ENCODE results near the gene GDF9. TPM values are rescaled to one million over a fixed set of nuclear protein-coding genes. Genes with fewer than 3 reads are reported as not detected.

The GDF9 gene
- total and polyA plus RNA-seq, 9 donors = 0.20 to 0.93 (median 0.30) TPM; not detected in 2

DNA sequence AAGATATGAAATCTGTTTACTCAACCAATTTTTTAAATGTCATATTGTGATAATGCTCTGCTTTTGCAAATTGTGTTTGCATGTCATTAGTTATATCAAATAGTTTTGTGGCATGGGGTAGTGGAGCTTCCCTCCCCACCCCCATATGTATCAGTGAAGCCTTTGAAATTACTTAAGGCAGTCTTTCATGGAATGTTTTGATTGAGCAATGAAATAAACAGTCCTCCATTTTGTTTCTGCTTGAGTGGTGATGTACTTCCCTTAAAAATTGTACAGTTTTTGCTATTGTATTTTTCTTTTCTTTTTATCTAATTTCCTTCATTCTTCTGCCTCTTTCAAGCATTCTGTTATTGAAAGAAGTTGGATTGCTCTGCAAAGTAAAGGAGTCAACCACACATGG, 49.7 kb downstream of the GDF9 start:
- H3K27me3 ChIP-seq = no peaks in the 10 kb centered on the region
- H3K9me3 ChIP-seq = peaks cover 0 to 4% of the 10 kb centered on the region in 2 donors
- intact Hi-C loops (cut with DNase I) = loop anchor here in 1 of 4 donors (10.0 kb wide), 1 partner anchor 82 kb away; the partner anchor contains the start of gene KIF3A
- H3K27ac ChIP-seq = no peak overlapping the region
- TF ChIP-seq POLR2A (IDR thresholded peaks at IDR 0.05) (no peak), EP300 (IDR thresholded peaks at IDR 0.05) (no peak)
- TF ChIP-seq, protein P1, sequence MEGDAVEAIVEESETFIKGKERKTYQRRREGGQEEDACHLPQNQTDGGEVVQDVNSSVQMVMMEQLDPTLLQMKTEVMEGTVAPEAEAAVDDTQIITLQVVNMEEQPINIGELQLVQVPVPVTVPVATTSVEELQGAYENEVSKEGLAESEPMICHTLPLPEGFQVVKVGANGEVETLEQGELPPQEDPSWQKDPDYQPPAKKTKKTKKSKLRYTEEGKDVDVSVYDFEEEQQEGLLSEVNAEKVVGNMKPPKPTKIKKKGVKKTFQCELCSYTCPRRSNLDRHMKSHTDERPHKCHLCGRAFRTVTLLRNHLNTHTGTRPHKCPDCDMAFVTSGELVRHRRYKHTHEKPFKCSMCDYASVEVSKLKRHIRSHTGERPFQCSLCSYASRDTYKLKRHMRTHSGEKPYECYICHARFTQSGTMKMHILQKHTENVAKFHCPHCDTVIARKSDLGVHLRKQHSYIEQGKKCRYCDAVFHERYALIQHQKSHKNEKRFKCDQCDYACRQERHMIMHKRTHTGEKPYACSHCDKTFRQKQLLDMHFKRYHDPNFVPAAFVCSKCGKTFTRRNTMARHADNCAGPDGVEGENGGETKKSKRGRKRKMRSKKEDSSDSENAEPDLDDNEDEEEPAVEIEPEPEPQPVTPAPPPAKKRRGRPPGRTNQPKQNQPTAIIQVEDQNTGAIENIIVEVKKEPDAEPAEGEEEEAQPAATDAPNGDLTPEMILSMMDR (IDR thresholded peaks at IDR 0.05) = no peak
- no peak overlapping the region for H3K4me3 ChIP-seq
- H3K4me1 ChIP-seq (ENCODE audit: insufficient read depth) = no peaks in the 10 kb centered on the region
- H3K36me3 ChIP-seq = no peaks in the 10 kb centered on the region
- no peak for DNase-seq

DNA sequence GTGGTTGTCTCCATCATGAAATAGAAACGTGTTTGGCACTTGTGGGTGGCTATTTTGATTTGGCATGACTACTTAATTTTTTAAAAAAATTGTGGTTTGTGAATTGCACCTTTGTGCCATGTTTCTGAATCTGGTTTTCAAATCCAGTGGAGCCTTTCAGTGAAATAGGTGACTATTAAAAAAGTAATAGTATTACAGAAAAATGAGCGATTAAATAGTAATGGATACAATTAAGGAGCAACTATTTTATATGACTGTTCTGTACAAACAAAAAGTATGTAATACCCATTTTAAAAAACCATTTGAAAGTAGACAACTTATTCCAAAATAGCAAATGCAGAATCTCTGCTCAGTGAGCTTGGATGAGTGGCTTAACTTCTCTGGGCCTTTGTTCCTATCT, 50.2 kb downstream of the GDF9 start:
- intact Hi-C loops (cut with DNase I) = loop anchor here in 1 of 4 donors (10.0 kb wide), 1 partner anchor 81 kb away; the partner anchor contains the start of gene KIF3A
- H3K36me3 ChIP-seq = no peaks in the 10 kb centered on the region
- no peak overlapping the region for H3K27ac ChIP-seq
- TF ChIP-seq EP300 (IDR thresholded peaks at IDR 0.05) (no peak), POLR2A (IDR thresholded peaks at IDR 0.05) (no peak)
- TF ChIP-seq, protein P1 (IDR thresholded peaks at IDR 0.05) = no peak
- no peak for DNase-seq
- H3K9me3 ChIP-seq = peaks cover 0 to 4% of the 10 kb centered on the region in 2 donors
- no peaks in the 10 kb centered on the region for H3K27me3 ChIP-seq
- 77 to 83% (median 79%) methylated on average over 2 of the region's 2 CpGs for WGBS, 3 donors
- H3K4me3 ChIP-seq = no peak overlapping the region
- no peaks in the 10 kb centered on the region for H3K4me1 ChIP-seq (ENCODE audit: insufficient read depth)

DNA sequence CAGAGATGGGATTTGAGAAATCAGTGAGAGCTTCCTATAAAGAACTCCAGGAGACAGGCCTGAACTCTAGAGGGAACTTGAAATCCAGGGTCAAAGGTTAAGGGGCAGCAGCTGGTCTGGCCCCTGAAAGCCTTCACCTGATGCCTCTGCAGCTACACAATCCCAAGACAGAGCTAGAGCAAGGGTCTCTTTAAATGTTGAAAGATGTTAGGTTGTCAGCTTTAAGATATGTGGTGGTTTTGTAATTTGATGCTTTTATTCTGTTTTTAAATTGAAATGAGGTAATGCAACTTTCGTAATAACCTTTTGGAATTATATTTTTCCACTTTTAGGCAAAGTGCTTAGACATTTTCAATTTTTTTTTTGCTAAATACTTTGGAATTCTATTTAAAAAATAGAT, 50.8 kb downstream of the GDF9 start:
- 90 to 98% (median 94%) methylated on average over 1 of the region's 1 CpG for WGBS, 3 donors
- H3K27me3 ChIP-seq = no peaks in the 10 kb centered on the region
- intact Hi-C loops (cut with DNase I) = loop anchor here in 1 of 4 donors (10.0 kb wide), 1 partner anchor 81 kb away; the partner anchor contains the start of gene KIF3A

DNA sequence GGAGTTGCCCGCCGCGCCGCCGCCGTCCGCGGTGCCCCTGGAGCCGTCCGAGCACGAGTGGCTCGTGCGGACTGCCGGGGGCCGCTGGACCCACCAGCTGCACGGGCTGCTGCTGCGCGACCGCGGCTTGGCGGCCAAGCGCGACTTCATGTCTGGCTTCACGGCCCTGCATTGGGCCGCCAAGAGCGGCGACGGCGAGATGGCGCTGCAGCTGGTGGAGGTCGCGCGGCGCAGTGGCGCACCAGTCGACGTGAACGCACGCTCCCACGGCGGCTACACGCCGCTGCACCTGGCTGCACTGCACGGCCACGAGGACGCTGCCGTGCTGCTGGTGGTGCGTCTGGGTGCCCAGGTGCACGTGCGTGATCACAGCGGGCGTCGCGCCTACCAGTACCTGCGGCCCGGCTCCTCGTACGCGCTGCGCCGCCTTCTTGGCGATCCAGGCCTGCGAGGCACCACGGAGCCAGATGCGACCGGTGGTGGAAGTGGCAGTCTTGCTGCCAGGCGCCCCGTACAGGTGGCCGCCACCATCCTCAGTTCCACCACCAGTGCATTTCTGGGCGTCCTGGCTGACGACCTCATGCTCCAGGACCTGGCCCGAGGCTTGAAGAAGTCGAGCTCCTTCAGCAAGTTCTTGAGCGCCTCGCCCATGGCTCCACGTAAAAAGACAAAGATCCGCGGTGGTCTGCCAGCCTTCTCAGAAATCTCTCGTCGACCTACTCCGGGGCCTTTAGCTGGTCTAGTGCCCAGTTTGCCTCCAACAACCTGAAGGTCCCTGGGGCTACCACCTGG, 51.6 kb downstream of the GDF9 start:
- no peaks in the 10 kb centered on the region for H3K36me3 ChIP-seq
- H3K9me3 ChIP-seq = peaks cover 0 to 4% of the 10 kb centered on the region in 2 donors
- 54 to 83% (median 62%) methylated on average over 42 to 81 of the region's 81 CpGs for WGBS, 3 donors
- H3K4me1 ChIP-seq (ENCODE audit: insufficient read depth) = no peaks in the 10 kb centered on the region
- TF ChIP-seq, protein P1 (IDR thresholded peaks at IDR 0.05) = no peak
- TF ChIP-seq POLR2A (IDR thresholded peaks at IDR 0.05) = no peak
- H3K27ac ChIP-seq = no peak overlapping the region
- H3K27me3 ChIP-seq = no peaks in the 10 kb centered on the region
- intact Hi-C loops (cut with DNase I) = loop anchor here in 1 of 4 donors (10.0 kb wide), 1 partner anchor 80 kb away; the partner anchor contains the start of gene KIF3A
- DNase-seq = no peak
- no peak overlapping the region for H3K4me3 ChIP-seq

More for the DNA sequence above, 50.8 kb downstream of the GDF9 start:
- Histone ChIP-seq H3K4me3 (no peak overlapping the region), H3K36me3 (no peaks in the 10 kb centered on the region), H3K9me3 (peaks cover 0 to 4% of the 10 kb centered on the region in 2 donors), H3K27ac (no peak overlapping the region), H3K4me1 (ENCODE audit: insufficient read depth) (no peaks in the 10 kb centered on the region)
- TF ChIP-seq EP300 (IDR thresholded peaks at IDR 0.05) = no peak
- TF ChIP-seq, protein P1 (IDR thresholded peaks at IDR 0.05) = no peak
- TF ChIP-seq POLR2A (IDR thresholded peaks at IDR 0.05) = no peak
- DNase-seq = no peak
